GM18870 (cell line): ENCODE data around the gene RREB1.

ENCODE experiments used
- ATAC-seq: cut with Tn5 transposase; IDR thresholded peaks from one replicate; pipeline ENCODE4 v1.9.1; 2021; ENCODE audit warnings: moderate library complexity; ENCODE audit not compliant: unreplicated experiment

The RREB1 gene

GRCh38 chr6:7218406-7218988 is 110.7 kb downstream of the RREB1 start:
- no peak for ATAC-seq

DNA sequence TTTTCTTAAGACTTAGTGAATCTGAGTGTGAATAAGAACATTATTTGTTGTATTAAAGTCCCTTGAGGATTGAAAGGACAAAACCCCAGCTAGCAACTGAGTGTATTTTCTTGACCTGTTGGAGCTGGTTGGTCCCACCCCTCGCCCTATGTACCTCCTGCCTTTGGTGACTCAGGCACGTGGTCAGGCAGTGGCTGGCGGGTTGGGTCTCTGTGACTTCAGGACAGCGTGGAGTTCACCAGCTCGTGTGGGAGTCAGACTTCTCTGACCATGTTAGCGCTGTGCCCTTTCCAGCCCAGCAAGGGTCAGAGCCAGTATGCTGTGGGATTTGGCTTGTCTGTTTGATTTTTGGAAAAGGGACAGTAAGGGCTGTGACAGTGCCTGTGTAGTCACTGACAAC is 111.5 kb downstream of the RREB1 start:
- no peak for ATAC-seq

GRCh38 chr6:7222197-7222596 is 114.4 kb downstream of the RREB1 start:
- ATAC-seq = no peak

DNA sequence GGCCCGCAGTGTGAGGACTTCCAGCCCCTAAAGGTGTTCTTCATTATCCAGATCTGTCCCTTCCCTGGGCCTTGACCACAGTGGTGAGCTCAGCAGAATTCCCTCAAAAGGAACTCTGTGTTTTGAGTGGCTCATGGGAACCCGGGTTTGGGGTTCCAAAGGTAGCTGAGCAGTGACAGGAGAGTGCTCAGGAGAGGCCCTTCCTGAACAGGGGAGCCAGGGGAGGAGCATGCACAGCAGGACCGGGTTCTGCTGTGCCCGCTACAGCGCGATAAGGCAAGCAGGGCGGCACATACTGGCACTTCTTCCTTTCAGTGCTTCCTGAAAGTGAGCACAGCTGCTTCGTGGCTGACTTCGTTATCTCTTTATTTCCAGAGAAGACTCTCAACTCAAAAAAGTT is 117.0 kb downstream of the RREB1 start:
- no peak for ATAC-seq

DNA sequence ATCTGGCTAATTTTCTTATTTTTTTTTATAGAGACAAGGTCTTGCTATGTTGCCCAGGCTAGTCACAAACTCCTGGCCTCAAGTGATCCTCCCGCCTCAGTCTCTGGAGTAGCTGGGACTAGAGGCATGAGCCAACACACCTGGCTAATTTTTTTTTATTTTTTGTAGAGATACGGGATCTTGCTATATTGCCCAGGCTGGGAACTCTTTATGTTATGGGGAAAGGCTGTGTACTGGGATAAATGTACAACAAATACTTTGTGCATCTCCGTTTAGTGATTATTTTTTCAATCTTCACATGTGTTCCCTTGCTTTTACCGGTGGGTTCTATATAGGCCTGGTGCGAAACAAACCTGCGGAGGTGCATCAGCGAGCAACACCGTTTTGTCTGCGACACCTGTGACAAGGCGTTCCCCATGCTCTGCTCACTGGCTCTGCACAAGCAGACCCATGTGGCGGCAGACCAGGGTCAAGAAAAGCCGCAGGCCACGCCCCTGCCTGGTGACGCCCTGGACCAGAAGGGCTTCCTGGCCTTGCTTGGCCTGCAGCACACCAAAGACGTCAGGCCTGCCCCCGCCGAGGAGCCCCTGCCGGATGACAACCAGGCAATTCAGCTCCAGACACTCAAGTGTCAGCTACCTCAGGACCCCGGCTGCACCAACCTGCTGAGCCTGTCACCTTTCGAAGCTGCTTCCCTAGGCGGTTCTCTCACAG is 121.1 kb downstream of the RREB1 start:
- ATAC-seq = no peak

- ATAC-seq = no peak
Observed at GRCh38 chr6:7229376-7230326, 121.9 kb downstream of the RREB1 start.

DNA sequence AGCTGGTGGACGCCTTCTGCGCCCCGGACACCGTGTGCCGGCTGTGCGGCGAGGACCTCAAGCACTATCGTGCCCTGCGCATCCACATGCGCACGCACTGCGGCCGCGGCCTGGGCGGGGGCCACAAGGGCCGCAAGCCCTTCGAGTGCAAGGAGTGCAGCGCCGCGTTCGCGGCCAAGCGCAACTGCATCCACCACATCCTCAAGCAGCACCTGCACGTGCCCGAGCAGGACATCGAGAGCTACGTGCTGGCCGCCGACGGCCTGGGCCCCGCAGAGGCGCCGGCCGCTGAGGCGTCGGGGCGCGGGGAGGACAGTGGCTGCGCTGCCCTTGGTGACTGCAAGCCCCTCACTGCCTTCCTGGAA is 122.5 kb downstream of the RREB1 start:
- ATAC-seq = no peak

DNA sequence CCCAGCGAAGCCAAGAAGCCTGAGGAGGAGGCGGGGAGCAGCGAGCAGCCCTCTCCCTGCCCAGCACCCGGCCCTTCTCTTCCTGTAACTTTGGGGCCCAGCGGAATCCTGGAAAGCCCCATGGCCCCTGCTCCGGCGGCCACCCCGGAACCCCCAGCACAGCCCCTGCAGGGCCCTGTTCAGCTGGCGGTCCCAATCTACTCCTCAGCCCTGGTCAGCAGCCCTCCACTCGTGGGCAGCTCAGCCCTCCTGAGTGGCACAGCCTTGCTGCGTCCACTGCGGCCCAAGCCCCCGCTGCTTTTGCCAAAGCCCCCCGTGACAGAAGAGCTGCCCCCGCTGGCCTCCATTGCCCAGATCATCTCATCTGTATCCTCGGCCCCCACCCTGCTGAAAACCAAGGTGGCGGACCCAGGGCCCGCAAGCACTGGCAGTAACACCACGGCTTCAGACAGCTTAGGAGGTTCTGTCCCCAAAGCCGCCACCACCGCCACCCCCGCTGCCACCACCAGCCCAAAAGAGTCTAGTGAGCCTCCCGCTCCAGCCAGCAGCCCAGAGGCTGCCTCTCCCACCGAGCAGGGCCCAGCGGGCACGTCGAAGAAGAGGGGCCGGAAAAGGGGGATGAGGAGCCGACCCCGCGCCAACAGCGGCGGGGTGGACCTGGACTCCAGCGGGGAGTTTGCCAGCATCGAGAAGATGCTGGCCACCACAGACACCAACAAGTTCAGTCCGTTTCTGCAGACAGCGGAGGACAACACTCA is 123.4 kb downstream of the RREB1 start:
- ATAC-seq = no peak

- ATAC-seq = no peak
Observed at GRCh38 chr6:7232351-7232750, 124.6 kb downstream of the RREB1 start.

DNA sequence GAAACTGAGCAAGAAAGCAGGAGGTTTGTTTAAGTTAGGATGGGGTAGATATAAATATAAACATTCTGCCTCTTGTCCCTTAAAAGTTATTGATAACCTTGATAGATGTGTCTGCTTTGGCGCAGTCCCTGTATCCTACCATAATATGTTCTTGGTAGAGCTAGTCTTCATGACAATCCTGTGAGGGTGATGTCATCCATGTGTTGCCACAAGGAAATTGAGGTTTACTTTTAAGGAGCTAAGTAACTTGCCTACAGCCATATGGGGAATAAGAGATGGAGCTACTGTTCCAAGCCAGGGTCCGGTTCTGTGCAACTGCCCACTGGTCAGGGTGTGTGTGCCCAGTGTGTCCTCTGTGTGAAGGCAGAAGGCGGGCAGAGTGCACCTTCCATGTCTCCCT is 126.8 kb downstream of the RREB1 start:
- no peak for ATAC-seq

GRCh38 chr6:7235712-7236305 is 128.0 kb downstream of the RREB1 start:
- no peak for ATAC-seq

GRCh38 chr6:7236306-7237209 is 128.8 kb downstream of the RREB1 start:
- ATAC-seq = peak; percentile 55

GRCh38 chr6:7237653-7238188 is 130.0 kb downstream of the RREB1 start:
- no peak for ATAC-seq

GRCh38 chr6:7238526-7238899 is 130.8 kb downstream of the RREB1 start:
- ATAC-seq = no peak

- ATAC-seq = no peak
Observed at GRCh38 chr6:7238900-7239589, 131.3 kb downstream of the RREB1 start.

DNA sequence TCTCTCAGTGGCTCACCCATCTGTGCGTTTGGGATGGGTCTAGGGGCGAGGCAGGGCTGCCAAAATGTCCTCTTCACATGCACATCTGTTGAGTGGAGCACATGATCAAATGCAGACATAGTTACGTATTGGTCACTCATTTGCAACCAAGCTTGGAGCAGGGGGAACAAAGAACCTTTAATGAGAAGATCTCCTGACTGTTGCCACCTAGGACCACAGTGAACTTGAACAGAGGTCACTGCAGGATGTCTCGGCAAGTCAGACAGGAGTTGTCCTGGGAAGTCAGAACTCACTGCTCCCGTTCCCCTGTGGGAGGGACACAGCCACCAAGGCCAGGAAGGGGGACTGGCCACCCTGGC is 131.8 kb downstream of the RREB1 start:
- no peak for ATAC-seq

DNA sequence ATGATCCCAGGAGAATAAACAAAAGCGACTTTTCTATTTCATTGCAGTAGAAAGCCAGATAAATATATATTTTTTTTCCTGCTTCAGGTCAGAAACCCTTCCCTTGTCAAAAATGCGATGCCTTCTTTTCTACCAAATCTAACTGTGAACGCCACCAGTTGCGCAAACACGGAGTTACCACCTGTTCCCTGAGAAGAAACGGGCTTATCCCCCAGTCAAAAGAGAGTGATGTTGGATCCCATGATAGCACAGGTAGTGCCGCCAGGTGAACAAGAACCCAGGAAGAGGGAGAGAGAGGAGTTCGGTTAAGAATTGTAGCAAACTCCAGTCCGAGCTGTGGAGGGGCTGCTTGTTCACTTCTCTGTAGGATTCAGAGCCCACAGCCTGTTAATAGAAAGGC is 132.6 kb downstream of the RREB1 start:
- no peak for ATAC-seq

DNA sequence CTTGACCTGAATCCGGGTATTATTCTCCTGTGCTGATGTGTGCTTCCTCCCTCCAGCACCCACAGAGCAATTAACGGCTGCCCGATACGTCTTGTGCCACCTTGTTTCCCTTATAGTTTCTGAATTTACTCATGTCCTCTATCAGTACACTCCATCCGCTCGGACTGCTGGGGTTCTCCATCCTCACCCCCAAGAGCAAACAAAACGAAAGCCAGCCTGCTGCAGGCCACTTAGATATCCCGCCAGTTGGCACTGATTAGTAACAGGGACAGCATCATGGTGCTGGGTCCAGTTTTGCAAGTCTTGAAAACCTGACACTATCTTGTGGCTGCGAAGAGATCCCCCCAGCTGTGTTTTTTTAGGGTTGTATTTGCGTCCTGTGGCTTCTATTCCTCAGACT is 133.4 kb downstream of the RREB1 start:
- ATAC-seq = no peak
